Hindlimb muscle (tissue), 1 donor: ENCODE results near the gene HLA-A. TPM values are rescaled to one million over a fixed set of nuclear protein-coding genes. Genes with fewer than 3 reads are reported as not detected.
"Not testable (repeated sequence)": the region's sequence is repeated elsewhere in the genome, so short reads cannot be mapped to it uniquely, and the experiment has no call there.

ENCODE experiments used
- DNase-seq: peaks from one replicate; pipeline ENCODE4 v3.0.0-alpha.2; 2013
- polyA plus RNA-seq: library from polyadenylated mRNA; unstranded; fragments of 120-200 nt; gene quantifications from one replicate; pipeline ENCODE4 v1.2.1, GENCODE V29; 2013; ENCODE audit not compliant: insufficient read length

HLA-A gene
- polyA plus RNA-seq, 1 donor, result 118 TPM

DNA sequence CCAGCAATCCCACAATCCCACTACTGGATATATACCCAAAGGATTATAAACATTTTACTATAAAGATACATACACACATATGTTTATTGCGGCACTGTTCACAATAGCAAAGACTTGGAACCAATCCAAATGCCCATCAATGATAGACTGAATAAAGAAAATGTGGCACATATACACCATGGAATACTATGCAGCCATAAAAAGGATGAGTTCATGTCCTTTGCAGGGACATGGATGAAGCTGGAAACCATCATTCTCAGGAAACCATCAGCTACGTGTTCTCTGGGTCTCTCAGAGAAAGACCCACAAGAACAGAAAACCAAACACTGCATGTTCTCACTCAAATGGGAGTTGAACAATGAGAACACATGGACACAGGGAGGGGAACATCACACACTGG, 21.4 kb downstream of the HLA-A start:
- not testable (repeated sequence) for DNase-seq

DNA sequence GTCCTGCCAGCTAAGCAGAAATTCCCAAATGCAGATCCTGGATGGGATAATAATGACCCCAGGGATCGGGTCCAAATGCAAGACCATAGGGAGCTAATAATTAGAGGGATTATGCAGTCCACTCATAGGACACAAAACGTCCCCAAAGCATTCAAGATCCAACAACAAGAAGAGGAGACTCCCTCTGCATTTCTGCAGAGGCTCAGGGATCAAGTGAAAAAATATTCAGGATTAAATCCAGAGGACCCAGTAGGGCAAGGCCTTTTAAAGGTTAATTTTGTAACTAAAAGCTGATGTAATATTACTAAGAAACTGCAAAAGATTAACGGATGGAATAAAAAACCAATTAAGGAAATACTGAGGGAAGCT, 22.2 kb downstream of the HLA-A start:
- no peak for DNase-seq

DNA sequence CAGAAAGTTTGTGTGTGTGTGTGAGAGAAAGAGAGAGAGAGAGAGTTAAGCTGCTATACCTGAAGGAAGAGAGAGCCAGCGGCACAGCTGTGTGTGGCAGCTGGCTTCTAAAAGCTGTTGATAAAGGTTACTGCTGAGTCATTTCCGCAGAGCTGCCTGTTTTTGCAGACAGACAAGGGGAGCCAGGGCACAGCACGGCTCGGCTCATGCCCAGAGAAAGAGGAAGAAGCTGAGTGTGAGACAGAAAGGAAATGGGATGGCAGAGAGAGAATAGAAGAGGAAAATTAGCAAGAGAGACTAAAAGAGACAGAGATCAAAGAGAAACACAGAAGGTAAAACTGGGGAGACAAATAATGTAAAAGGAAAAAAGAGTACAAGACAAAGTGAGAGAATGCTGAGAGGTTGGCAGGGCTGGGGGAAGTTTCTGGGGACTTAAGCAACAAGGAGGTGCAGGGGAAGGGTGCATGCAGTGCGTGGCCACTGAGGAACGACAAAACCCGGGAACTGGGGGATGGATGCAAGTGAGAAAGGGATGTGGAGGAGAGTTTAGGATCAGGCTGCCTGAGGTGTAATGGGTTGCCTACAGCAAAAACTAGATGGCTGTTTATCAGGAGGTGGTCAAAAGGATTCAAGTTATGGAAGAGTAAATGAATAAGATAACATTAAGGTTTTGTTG, 22.7 kb downstream of the HLA-A start:
- DNase-seq, result peak; percentile 46

DNA sequence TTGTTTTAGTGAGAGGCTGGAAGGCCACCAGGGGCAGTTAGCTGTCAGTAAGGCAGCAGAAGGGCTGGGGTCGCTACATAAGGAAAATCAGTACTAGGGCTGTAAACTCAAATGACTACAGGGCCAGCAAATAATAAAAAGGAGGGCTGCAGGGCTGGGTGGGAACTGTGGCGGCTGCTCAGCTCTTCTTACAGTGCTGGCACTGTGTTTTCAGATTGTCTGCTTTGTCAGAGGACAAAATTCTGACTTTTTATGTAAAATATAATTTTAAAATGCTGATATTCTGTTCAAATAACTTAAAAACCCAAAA, 23.2 kb downstream of the HLA-A start:
- DNase-seq, result no peak

DNA sequence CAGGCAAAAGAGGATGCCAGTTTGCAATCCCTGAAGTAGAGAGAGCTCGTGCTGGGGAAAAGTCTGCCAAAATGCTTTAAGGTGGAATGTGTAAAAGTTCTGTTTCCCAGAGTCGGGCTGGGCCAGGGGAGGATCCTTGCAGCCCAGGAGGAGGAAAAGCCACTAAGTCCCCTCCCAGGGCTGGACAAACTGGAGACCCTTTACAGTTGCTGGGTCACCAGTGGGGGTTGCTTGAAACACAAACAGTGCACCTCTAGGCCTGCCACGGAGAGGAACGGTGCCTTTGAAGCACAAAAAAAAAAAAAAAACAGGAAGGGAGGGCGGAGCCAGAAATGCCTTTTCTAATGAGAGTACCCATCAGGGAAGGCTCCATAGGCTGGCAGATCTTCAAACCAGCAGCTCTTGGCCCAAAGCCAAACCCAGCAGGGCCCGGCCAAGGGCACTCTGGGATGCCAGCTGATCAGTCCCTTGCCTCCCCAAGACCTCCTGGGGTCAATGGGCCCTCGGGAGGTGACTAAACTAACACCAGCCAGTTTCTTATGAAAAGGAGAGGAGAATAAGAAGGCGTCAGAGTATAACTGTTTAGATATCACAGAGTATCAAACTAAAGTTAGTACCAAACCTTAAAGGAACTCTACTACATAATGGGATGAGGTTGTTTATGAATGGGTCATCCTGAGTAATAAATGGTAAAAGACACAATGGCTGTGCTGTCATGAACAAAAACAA, 23.7 kb downstream of the HLA-A start:
- peak; percentile 38 for DNase-seq

DNA sequence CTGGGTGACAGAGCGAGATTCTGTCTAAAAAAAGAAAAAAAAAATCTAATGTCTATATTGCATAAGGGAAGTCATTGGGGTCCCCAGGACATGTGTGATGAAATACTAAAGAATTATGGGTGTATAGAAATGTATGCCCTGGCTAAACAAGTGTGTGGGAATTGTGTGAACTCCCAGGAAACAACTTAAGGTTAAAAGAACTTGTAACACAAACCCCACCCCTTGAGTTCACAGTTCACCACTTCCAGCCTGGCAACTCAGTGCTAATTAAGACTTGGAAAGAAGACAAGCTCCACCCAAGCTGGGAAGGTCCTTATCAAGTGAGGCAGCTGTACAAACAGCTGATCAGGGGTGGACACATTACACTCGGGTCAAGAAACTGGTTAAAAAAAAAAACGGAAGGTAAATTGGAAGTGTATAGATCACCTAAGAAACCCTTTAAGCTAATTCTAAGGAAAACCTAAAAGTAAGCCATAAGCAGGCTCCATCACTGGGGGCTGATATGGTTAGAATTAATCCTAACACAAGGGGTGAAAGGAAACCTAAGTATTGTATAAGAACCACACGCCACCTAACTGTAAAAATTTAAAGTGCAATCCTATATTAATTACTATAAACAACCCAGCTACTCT, 25.2 kb downstream of the HLA-A start:
- no peak for DNase-seq

DNA sequence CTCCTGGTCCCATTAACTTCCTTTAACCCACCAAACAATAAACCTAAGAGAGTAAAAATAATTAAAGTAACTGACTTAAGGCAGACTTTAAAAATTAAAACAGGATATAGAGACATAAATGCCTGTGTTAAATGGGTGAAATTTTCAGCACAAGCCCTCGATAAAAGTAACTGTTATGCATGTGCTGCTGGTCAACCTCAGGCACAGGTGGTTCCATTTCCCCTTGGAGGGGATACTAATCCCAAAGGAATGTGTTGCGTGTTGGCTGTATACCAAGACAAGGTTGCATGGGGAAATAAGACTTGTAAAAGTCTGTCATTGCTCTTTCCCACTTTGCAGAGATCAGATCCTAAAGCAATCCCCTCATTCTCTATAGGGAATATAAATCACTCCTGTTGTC, 25.8 kb downstream of the HLA-A start:
- DNase-seq, result no peak

DNA sequence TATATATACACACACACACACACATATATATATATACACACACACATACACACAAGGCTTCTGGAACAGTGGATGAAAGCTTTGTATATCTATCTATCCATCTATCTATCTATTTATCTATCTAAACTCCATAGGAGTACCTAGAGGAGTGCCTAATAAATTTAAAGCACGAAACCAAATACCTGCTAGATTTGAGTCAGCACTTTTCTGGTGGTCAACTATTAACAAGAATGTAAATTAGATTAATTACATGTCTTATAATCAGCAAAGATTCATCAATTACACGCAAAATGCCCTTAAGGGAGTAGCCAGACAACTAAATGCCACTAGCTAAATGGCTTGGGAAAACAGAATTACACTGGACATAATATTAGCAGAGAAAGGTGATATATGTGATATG, 26.6 kb downstream of the HLA-A start:
- DNase-seq, result no peak

DNA sequence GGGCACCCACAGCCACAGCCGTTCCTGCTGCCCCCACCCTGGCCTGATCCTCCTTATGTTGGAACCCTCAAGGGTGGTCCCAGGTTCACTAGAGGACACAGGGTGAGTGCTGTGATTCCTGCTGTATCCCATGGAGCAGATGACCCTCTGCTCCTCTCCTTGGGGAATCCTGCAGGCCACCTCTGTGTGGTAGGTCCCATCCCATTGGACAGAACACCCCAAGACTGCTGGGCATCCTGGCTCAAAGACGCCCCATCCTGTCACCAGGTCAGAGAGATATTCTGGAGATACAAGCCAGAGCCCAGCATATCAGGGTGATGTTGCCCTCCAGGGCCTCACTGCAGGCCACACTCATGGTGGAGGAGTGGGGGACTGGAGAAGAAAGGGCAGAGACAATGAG, 28.4 kb downstream of the HLA-A start:
- DNase-seq, result no peak

DNA sequence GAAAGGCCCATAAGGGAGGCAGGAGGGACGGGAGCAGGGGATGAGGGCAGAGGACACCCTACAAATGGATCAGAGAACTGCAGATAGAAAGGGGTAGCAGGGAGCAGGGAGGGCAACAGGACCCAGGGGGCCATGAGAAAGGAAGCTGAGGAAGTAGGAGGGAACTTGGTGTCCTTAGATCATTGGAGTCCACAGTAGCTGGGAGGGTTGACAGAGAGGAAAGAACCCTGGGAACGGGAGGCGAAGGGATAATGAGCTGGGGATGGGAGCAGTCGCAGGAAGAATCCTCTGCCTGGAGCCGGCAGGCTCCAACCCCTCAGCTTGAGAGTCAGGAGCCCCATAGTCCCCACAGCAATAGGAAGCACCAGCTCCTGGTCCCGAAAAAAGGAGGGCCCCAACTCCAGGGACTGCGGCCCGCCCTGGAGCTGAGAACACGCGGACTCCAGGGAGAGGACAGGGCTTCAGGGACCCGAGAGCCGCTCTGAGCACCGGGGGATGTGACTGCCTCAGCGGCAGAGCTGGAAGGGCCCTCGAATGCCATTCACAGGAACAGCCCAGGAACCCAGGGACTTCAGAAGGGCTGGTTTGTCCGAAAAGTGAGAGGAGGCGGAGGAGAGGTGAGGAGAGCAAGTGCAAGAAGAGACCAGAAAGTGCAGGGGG, 32.7 kb downstream of the HLA-A start:
- DNase-seq, result no peak

DNA sequence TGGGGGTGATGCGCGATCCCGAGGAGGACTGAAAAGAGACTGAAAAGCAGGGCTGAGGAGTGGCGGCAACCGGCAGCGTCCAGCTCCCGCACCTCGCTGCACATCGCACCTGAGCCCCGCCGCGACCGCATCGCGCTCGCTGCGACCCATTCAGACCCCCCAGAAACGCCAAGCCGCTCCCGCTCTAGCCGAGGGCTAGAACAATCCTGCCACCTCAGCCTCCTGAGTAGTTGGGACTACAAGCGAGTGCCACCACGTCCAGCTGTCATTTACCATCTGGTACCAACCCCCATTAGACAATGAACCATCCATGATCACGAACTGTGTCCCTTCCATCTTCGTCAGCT, 33.2 kb downstream of the HLA-A start:
- DNase-seq, result no peak

DNA sequence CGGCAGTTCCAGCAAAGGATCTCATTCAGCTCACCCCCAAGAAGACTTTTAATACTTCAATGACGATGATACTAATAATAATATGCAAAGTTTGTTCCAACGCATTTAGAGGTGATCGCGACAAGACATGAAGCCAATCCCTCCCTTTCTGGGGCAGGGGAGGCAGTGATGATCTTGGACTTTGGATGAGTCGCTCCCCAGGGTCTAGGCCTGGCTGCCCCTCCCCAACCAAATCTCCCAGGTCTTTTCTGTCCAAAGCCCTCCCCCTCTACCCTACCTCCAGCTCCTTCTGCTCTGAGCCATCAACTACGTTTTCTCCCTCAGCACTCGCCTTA, 33.9 kb downstream of the HLA-A start:
- DNase-seq, result no peak

DNA sequence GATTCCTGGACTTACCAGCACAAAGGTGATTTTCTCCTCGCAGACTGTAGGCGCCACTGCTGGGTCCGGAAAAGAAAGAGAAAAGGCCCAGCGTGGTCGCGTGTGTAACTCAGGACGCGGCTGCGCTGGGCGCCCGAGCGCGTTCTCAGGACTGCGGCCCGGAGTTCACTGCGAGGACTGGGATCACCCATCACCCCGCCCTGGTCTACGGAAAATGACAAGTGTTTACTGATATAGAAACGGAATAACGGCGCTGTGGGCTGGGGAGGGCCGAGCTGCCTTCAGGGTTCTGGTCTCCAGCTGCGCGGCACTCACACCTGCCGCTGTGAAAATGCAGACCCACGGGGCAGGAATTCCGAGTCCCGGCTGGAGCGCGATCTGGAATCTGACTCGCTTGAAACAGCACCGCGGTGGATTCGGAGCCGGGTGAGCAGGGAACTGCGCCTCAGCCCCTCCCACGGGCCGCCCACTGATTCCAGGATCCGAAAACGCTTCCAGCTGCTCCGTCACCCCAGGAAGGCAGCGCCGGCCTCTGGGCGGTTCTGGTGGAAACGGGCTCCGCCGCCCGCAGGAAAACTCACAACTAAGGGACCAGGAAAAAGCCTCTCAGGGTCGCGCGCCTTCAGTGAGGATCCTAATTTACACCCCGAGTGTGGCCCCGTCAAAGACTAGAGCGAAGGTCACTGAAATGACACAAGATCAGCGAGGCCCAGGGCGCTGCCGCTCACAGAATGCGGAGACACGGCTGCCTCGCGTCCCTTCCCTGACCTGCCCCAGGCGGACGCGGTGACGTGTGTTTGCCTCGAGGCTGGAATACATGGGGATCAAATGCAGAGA, 34.5 kb downstream of the HLA-A start:
- peak; percentile 87 for DNase-seq

DNA sequence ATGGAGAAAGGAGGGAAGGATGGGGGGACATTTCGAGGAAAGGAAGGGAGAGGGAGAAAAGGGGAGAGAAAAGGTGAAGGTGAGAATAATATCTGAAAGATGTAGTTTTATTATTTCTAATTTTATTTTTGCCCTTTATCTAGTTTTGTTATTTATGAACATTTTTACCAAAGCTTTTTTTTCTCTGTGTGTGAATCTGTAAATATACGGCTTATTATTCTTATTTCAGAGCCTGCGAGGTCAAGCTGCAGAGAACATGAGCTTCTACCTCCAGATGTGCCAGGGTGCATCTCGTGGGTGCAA, 35.0 kb downstream of the HLA-A start:
- DNase-seq, result no peak

DNA sequence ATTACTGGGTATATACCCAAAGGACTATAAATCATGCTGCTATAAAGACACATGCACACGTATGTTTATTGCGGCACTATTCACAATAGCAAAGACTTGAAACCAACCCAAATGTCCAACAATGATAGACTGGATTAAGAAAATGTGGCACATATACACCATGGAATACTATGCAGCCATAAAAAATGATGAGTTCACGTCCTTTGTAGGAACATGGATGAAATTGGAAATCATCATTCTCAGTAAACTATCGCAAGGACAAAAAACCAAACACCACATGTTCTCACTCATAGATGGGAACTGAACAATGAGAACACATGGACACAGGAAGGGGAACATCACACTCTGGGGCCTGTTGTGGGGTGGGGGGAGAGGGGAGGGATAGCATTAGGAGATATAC, 37.7 kb downstream of the HLA-A start:
- DNase-seq, result not testable (repeated sequence)

DNA sequence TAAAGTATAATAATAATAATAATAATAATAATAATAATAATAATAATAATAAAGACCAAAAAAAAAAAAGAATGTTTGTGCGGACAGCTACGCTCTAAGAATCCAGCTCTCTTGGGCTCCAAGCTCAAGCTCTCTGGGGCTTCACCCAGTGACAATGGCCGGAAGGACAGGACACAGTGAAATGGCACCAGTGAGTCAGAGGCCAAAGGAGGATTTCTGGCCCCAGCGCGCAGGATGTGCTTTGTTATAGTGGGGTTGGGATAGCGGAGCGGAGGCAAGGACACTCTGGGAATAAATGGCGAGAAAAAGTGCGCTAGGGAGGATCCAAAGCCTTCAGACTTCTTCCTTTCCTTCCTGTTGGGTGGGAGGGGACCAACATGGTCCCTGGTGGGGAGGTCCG, 38.2 kb downstream of the HLA-A start:
- DNase-seq, result no peak

DNA sequence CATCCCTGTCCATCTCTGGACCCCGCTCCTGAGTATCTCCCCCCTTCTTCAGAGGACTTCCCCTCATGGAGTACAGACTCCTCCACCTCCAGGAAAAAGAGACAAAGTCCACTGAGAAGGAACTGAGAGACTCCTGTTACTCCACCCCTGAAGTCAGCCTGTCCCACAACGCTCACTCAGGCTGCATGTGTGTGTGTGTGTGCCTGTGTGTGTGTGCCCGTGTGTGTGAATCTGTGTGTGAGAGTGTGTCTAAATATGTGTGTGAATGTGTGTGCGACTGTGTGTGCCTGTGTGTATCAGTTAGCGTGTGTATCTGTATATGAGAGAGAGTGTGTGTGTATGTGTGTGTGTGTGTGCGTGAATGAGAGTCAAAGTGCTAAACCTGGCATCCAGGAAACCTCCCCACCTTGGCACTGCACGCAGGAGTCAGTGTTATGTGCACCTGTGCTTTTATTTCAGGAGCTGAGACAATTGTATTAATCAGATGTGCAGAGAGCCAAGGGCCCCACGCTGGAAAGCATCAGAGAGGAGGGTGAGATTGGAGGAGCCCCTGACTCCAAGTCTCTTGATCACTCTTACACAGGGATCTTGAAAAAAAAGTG, 39.0 kb downstream of the HLA-A start:
- DNase-seq, result no peak

DNA sequence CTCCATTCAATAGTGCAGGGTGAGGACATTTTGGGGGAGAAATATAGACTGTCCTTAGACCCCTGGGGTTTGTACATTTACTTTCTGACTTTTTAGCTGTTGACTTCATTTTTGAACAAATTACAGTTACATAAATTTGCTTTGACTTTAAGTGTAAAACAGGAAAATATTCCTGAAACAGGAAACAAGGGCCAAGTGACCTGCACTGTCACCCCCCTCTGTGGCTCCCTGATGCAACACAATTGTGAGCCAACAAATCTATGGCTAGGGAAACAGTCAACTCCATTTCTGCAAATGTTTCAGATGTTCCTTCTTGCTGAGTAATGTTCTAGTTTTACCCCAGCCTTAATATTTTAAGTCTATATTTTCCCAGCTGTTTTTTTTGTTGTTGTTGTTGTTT, 39.8 kb downstream of the HLA-A start:
- no peak for DNase-seq

DNA sequence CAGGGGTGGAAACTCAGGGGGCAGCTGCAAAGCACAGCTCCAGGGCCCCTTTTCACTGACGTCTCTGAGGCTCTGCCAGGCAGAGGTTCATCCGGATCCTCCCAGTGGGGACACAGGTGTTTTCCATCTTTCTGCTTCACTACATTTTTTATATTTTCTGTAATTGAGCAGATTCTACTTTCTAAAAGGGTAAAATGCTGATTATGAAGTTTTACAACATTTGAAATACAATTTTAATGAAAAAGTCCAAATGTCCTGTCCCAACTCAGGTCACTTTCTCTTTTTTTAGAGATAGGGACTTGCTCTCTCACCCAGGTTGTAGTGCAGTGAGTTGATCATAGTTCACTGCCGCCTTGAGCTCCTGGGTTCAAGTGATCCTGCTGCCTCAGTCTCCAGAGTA, 41.9 kb downstream of the HLA-A start:
- DNase-seq, result no peak

DNA sequence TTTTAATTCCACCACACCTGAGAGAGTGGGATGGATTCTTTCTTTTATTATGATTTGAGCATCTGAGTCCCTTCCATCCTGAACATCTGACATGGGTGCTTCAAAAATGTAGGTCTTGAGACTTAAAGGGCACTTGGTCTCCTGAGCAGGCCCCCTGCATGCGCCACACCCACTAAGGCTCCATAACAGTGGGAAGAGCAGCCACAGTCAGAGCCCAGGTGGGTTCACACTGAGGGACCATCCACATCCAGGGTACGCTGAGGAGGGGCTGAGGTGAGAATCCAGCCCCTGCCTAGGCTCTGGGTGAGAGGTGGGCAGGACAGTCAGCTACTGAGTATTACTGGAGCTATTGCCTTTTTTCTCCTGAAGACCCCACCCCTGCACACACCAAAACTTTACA, 42.7 kb downstream of the HLA-A start:
- DNase-seq, result no peak

DNA sequence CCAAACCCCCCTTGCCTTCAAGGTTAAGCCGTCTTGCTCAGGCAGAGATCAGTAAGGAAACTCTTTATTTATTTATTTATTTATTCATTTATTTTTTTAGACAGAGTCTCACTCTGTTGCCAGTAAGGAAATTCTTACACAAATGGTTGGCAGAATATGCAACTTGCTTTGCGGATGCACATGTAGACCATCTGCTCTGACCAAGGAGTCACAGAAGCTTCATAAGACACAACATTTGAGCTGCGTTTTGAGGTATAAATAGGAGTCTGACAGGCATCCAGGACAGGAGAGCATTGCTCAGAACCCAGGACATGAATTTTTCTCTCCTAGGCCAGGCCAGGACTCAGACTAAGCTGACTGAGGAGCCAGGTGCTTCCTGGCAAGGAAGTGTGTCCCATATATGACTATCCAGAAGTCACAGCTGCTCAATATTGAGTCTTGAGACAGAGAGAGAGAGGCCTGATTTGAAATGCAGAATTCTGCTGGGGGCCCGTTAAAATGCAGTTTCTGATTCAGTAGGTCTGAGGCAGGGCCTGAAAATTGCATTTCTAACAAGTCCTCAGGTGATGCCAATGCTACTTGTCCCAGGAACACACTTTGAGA, 43.9 kb downstream of the HLA-A start:
- DNase-seq, result no peak

DNA sequence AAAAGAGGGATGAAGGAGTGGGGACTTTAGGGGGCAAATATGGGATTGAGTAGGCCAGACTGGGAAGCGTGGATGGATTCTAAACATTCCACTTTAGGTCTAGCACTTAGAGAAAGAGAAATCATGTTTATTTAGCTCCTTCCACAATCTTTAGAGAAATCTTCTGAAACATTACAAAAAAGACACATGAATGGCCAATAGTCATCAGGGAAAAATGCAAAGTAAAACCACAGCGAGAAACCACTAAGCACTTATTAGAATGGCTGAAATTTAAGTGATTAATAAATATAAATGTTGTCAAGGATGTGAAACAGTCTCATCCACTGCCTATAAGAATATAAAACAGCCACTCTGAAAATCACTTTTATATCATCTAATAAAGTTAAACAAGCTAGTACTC, 46.9 kb downstream of the HLA-A start:
- DNase-seq, result no peak

DNA sequence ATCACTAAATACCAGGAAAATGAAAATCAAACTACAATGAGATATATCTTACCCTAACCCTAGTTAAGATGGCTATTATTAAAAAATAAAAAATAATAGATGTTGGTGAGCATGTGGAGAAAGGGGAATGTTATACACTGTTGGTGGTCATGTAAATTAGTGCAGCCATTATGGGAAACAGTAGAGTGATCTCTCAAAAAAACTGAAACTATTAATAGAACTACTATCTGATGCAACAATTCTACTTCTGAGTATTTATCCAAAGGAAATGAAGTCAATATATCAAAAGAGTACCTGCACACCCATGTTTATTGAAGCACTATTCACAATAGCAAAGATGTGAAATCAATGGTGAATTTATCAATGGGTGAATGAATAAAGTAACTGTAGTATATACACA, 48.6 kb downstream of the HLA-A start:
- no peak for DNase-seq
